Measurements from ENCODE around the gene LRWD1. TPM values are rescaled to one million over a fixed set of nuclear protein-coding genes. Genes with fewer than 3 reads are reported as not detected.

The LRWD1 gene
- total RNA-seq (2022), result 17.6 and 18.0 TPM in 2 replicates
- percentile 38 among the genes with signal in this experiment for Bru-seq, nascent RNA
- BruChase-seq, experiment 1, labeled RNA remaining after a 6-hour chase, result percentile 57 among the genes with signal in this experiment
- percentile 50 among the genes with signal in this experiment for BruChase-seq, experiment 2, labeled RNA remaining after a 2-hour chase
- long read RNA-seq, transcript LRWD1-201 (15 exons, 2,215 nt), result major isoform, 7 of 13 reads
- long read RNA-seq, partial matches to known transcripts, result 4 of 13 reads
- long read RNA-seq, other reads (novel, unspliced or antisense), result 2 of 13 reads

DNA sequence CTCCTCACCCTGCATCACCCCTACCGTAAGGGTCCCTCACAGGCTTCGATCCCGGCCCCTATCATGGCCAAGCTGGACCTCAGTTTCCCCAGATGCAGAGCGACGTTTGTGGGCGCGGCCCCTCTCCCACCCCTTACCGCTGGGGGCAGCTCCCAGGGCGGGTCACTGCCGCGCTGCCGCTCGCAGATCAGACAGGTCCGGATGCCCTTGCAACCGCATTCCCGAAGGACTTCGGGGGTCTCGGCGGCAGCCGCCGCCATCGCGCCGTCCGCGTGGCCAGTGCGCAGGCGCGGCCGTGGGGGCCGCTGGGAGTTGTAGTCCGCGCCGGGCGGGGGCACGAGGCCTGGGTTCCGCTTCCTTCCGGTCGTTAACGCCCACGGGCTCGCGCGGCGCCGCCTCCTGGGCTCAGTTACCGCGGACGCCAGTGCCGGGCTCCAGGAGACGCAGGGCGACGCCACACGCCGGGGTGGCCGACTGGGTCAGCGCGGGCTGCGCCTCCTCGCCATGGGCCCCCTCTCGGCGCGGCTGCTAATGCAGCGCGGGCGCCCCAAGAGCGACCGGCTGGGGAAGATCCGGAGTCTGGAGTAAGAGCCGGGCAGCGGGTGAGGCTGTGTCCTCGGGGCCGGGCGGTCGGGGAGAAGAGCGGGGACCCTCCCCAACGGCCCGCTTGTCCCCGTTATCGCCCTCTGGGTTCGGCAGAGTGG, at the start of gene LRWD1, which contains the start of gene ALKBH4:
TSS of gene LRWD1 (plus strand) at position 408 of the 704 bp plus-strand sequence. CDS start at position 505, 97 bp downstream.
TSS of gene ALKBH4 (minus strand) at position 287 of the 704 bp plus-strand sequence. CDS start at position 260, 27 bp downstream.
- BruUV-seq (replicated peaks), result no TSS peak
- intact Hi-C loops (cut with micrococcal nuclease; ENCODE audit: unreplicated experiment), result no loop called here
- DNase-seq, result peak; percentile 86
- Mint-ChIP-seq H3K36me3 (ENCODE audit: insufficient read depth, unreplicated experiment) (peaks cover 45% of the 10 kb centered on the region), H3K27ac (ENCODE audit: unreplicated experiment) (peak within 1 kb of the TSS; percentile 68), H3K9me3 (ENCODE audit: low read depth, unreplicated experiment) (no peaks in the 10 kb centered on the region), H3K4me1 (ENCODE audit: low read depth, unreplicated experiment) (peaks cover 9% of the 10 kb centered on the region), H3K4me3 (ENCODE audit: low read depth, unreplicated experiment) (peak within 1 kb of the TSS; percentile 84), H3K27me3 (ENCODE audit: unreplicated experiment) (no peaks in the 10 kb centered on the region)
- TF ChIP-seq, protein P1, sequence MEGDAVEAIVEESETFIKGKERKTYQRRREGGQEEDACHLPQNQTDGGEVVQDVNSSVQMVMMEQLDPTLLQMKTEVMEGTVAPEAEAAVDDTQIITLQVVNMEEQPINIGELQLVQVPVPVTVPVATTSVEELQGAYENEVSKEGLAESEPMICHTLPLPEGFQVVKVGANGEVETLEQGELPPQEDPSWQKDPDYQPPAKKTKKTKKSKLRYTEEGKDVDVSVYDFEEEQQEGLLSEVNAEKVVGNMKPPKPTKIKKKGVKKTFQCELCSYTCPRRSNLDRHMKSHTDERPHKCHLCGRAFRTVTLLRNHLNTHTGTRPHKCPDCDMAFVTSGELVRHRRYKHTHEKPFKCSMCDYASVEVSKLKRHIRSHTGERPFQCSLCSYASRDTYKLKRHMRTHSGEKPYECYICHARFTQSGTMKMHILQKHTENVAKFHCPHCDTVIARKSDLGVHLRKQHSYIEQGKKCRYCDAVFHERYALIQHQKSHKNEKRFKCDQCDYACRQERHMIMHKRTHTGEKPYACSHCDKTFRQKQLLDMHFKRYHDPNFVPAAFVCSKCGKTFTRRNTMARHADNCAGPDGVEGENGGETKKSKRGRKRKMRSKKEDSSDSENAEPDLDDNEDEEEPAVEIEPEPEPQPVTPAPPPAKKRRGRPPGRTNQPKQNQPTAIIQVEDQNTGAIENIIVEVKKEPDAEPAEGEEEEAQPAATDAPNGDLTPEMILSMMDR (IDR thresholded peaks at IDR 0.05; ENCODE audit: unreplicated experiment), result no peak
- CTCF ChIA-PET, result no interaction called here

DNA sequence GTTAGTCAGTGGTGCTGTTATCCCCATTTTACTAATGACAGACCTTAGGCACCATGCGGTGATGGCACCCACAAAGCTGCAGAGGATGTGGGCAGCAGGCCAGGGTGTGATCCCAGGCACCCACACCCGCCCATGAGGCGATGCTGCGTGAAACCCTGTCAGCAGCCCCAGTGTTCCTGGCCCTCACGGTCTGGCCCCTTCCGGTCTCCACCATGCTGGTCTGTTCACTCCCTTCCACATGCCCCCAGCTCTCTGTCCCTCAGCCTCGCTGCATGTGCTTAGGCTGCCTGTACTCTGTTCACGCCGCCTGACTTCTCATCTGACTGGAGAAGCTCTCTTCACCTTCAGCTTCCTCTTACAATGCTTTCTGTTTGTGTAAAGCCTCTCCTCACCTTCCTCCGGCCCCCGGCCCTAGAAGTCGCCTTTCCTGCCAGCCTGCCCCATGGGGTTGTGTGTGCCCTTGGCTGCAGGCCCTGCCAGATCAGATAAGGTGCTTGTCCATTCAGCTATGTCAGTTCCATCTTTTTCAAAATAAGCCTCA, 49.0 kb upstream of the LRWD1 start:
- no TSS peak for BruUV-seq (replicated peaks)
- H3K27ac Mint-ChIP-seq (ENCODE audit: unreplicated experiment), result no peak overlapping the region
- no peaks in the 10 kb centered on the region for H3K9me3 Mint-ChIP-seq (ENCODE audit: low read depth, unreplicated experiment)
- CTCF ChIA-PET, result no interaction called here
- H3K27me3 Mint-ChIP-seq (ENCODE audit: unreplicated experiment), result no peaks in the 10 kb centered on the region
- TF ChIP-seq, protein P1 (IDR thresholded peaks at IDR 0.05; ENCODE audit: unreplicated experiment), result no peak
- H3K36me3 Mint-ChIP-seq (ENCODE audit: insufficient read depth, unreplicated experiment), result peaks cover 22% of the 10 kb centered on the region
- intact Hi-C loops (cut with micrococcal nuclease; ENCODE audit: unreplicated experiment), result no loop called here
- H3K4me1 Mint-ChIP-seq (ENCODE audit: low read depth, unreplicated experiment), result no peaks in the 10 kb centered on the region
- no peak overlapping the region for H3K4me3 Mint-ChIP-seq (ENCODE audit: low read depth, unreplicated experiment)
- no peak for DNase-seq

DNA sequence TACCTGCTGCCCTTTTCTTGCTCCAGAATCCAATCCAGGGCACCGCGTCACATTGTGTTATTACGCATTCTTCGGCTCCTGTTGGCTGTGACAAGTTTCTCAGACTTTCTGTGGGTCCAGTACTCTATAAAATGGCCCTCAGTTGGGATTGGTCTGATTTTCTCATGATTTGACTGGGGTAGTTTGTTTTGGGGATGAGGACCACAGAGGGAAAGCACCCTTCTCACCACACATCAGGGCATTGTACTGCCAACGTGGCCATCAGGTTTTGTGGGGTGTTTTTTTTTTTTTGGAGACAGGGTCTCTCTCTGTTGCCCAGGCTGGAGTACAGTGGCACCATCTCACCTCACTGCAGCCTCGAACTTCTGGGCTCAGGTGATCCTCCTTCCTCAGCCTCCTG, 48.4 kb upstream of the LRWD1 start:
- H3K4me3 Mint-ChIP-seq (ENCODE audit: low read depth, unreplicated experiment), result no peak overlapping the region
- intact Hi-C loops (cut with micrococcal nuclease; ENCODE audit: unreplicated experiment), result no loop called here
- DNase-seq, result no peak
- H3K4me1 Mint-ChIP-seq (ENCODE audit: low read depth, unreplicated experiment), result no peaks in the 10 kb centered on the region
- no peak overlapping the region for H3K27ac Mint-ChIP-seq (ENCODE audit: unreplicated experiment)
- CTCF ChIA-PET, result interaction anchor here (1.0 kb wide), 1 partner anchor 19 kb away, joined by 5 read pairs; no protein-coding TSS in a partner anchor
- H3K27me3 Mint-ChIP-seq (ENCODE audit: unreplicated experiment), result no peaks in the 10 kb centered on the region
- peaks cover 22% of the 10 kb centered on the region for H3K36me3 Mint-ChIP-seq (ENCODE audit: insufficient read depth, unreplicated experiment)
- H3K9me3 Mint-ChIP-seq (ENCODE audit: low read depth, unreplicated experiment), result no peaks in the 10 kb centered on the region
- TF ChIP-seq, protein P1 (IDR thresholded peaks at IDR 0.05; ENCODE audit: unreplicated experiment), result no peak
- BruUV-seq (replicated peaks), result no TSS peak

DNA sequence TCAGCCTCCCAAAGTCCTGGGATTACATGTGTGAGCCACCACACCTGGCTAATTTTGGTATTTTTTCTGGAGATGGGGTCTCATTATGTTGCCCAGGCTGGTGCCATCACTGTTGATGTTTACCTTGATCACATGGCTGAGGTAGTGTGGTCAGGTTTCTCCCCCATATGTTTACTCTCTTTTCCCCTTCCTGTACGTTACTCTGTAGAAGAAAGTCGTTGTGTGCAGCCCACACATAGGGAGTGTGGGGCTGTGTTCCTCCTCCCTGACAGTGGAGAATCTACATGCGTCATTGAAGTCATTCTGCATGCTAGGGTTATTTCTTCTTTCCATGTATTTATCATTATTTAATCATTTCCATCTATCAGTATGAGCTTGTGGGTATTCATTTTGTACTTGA, 47.7 kb upstream of the LRWD1 start:
- TF ChIP-seq, protein P1 (IDR thresholded peaks at IDR 0.05; ENCODE audit: unreplicated experiment), result no peak
- DNase-seq, result no peak
- H3K9me3 Mint-ChIP-seq (ENCODE audit: low read depth, unreplicated experiment), result no peaks in the 10 kb centered on the region
- no TSS peak for BruUV-seq (replicated peaks)
- intact Hi-C loops (cut with micrococcal nuclease; ENCODE audit: unreplicated experiment), result no loop called here
- H3K27me3 Mint-ChIP-seq (ENCODE audit: unreplicated experiment), result no peaks in the 10 kb centered on the region
- H3K4me1 Mint-ChIP-seq (ENCODE audit: low read depth, unreplicated experiment), result no peaks in the 10 kb centered on the region
- H3K36me3 Mint-ChIP-seq (ENCODE audit: insufficient read depth, unreplicated experiment), result peaks cover 22% of the 10 kb centered on the region
- no peak overlapping the region for H3K4me3 Mint-ChIP-seq (ENCODE audit: low read depth, unreplicated experiment)
- no peak overlapping the region for H3K27ac Mint-ChIP-seq (ENCODE audit: unreplicated experiment)
- CTCF ChIA-PET, result interaction anchor here (1.0 kb wide), 1 partner anchor 18 kb away, joined by 5 read pairs; no protein-coding TSS in a partner anchor
